Mononuclear cell (primary cell): ENCODE measurements around the gene THADA. TPM values are rescaled to one million over a fixed set of nuclear protein-coding genes. Genes with fewer than 3 reads are reported as not detected.

Experiments
- H3K27me3 ChIP-seq: 2 replicates; pipeline ENCODE4 v1.6.0; 2011; ENCODE audit warnings: low read length, control low read depth; ENCODE audit not compliant: insufficient read depth
- H3K4me1 ChIP-seq: 2 replicates; pipeline ENCODE4 v1.5.1; 2011; ENCODE audit warnings: mild to moderate bottlenecking, low read length, control low read depth; ENCODE audit not compliant: insufficient read depth
- H3K4me3 ChIP-seq: 2 replicates; pipeline ENCODE4 v1.5.1; 2011; ENCODE audit warnings: mild to moderate bottlenecking, low read length, moderate library complexity
- H3K9me3 ChIP-seq: 2 replicates; pipeline ENCODE4 v1.5.1; 2011; ENCODE audit warnings: low read depth, mild to moderate bottlenecking, control low read depth, low read length
- total RNA-seq: library from RNA; depleted of rRNA; stranded (reverse); fragments of >200 nt; gene quantifications from one replicate; pipeline ENCODE4 v1.2.3, GENCODE V29; 2012

THADA gene
- total RNA-seq, 1 donor: 25.5 TPM

DNA sequence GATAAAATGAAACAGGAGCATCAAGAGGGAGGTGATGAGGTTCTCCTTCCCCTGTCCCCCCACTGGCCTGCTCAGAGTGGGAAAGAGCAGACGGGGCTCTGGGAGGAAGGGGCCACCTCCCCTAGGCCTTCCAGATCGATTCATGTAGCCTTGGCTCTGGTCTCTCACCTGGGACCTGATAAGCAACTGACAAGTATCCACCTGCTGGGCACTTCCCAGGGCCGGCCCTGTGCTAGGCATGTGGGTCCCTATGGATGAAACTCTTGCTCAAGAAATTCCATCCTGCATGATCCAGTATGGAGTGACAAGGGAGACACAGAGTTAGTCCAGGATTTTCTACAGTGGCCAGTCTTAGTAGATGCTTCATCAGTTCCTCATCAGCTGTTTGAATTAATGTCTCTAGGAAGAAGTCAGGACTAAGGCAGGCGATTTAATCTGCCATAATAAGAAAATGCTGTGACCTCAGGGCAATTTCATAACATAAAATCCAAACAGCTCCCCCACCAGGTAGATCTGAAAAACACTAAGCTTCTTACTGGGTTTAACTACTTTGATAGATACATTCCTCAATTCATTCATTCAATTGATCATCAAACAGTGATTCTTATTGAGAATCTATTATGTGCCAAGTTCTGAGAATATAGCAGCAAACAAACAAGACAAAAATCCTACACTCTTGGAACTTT lies 324.8 kb downstream of the THADA start:
- Histone ChIP-seq H3K4me3 (no peak overlapping the region), H3K9me3 (no peaks in the 10 kb centered on the region), H3K4me1 (peaks cover 36% of the 10 kb centered on the region), H3K27me3 (no peaks in the 10 kb centered on the region)

DNA sequence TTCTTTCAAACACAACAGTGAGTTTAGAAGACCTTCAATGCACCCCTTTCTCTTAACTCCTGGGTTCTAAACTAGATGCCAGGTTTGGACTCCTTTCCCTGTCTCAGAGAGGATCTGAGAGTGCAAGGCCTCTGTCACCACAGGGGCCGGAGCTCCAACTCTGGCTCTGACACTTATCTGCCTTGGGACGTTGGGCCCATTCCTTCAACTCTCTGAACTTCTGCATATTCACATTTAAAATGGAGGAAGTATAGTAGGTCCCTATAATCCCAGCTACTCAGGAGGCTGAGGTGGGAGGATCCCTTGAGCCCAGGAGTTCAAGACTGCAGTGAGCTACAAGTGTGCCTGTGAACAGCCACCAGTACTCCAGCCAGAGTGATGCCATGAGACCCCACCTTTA lies 325.4 kb downstream of the THADA start:
- Histone ChIP-seq H3K27me3 (no peaks in the 10 kb centered on the region), H3K4me3 (no peak overlapping the region), H3K4me1 (peaks cover 36% of the 10 kb centered on the region), H3K9me3 (no peaks in the 10 kb centered on the region)

DNA sequence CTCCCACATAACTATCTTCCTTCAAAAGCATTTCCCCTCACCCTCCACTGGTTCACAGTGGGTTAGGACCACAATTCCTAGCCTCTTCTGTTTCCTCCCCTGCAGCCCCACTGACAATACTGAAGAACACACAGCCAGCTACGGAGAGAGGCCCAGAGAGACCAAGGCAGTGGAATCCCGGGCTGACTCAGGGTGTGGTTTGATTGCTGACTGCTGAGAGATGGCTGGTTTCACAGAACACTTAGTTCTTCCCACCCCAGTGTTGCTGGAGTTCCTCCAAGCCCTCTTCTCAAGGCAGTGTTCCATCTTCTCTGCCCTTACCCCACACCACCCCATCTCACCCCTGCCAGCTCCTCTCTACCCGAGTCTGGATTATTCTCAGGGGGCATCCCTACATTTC lies 326.1 kb downstream of the THADA start:
- Histone ChIP-seq H3K9me3 (no peaks in the 10 kb centered on the region), H3K4me3 (no peak overlapping the region), H3K4me1 (peaks cover 36% of the 10 kb centered on the region), H3K27me3 (no peaks in the 10 kb centered on the region)

DNA sequence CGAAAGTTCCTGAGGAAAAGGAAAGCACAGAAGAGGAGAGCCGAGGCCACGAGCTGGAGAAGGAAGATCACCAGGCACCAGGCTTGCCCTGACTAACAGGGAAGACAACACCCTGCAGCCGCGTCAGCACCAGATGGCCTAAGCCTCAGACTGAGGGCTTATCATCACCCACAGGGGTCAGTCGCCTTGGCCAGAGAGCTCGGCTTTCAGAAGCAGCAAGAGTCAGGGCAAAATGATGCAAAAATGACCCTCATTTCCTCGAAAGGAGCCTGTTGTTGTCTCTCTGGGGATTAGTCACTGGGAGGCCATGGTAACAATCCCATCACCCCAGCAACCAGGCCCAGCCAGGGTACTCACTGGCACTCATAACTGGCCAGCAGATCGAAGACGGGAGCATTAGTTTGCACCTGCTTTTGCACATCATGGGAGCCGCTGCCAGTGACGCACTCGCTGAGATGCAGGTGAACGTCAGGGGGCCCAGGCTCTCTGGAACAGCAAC lies 326.7 kb downstream of the THADA start:
- Histone ChIP-seq H3K4me1 (peaks cover 36% of the 10 kb centered on the region), H3K4me3 (no peak overlapping the region), H3K9me3 (no peaks in the 10 kb centered on the region), H3K27me3 (no peaks in the 10 kb centered on the region)

DNA sequence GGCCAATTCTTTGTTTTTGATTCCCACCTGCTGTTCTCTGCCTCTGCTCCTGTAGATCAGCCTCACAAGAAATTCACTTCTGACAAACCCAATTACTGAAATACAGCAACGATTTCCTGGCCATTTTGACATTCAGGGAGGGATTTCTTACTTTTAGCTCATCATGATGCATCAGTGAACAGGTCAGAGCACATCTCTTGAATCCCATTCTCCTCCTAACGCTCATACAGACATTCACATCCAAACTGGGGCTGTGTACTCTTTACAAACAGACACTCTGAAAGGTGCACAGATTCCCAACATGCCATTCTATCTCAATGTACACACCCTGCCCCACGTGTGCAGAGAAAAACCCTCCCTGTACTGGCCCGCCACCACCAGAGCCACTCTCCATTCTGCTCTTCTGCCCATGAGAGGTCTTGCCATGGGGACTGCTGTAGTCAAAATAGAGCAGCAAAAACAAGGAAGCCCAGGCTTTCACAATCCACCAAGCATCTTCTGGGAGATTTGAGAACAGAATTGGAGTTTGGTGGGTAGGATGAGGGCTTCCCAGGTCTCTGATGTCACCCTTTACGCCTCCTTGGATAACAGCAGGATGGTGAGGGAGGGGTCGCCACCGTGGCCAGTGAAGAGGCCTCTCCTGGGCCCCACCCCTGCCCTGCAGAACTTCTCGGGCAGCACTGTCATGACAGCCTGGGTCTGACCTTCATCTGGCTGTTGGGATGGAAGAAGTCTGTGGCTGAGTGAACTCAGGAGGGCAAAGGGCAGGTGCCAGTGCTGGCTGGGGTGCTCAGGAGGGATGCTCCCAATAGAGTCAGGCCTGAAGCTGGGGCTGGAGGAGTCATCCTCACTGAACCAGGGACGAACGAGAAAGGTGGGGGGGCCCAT lies 327.5 kb downstream of the THADA start:
- Histone ChIP-seq H3K4me3 (no peak overlapping the region), H3K9me3 (no peaks in the 10 kb centered on the region), H3K27me3 (no peaks in the 10 kb centered on the region), H3K4me1 (peaks cover 36% of the 10 kb centered on the region)

DNA sequence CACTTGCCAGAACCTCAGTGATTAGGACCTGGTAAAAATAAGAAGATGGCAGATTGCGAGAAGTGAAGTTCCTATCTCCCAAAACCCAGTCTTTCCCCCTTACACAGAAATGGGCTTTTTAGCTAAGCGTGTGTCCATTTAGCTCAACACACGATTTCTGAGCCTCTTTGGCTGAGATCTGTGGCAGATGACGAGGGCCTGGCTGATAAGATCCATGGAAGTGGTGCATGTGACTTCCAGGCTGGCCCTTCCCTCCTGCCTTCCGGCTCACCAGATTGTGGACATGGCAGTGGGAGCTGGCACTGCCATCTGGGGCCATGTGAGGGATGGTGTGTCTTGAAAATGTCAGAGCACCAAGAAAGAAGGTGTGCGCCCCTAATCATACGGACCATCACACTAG lies 328.5 kb downstream of the THADA start:
- peaks cover 41% of the 10 kb centered on the region for H3K4me1 ChIP-seq

DNA sequence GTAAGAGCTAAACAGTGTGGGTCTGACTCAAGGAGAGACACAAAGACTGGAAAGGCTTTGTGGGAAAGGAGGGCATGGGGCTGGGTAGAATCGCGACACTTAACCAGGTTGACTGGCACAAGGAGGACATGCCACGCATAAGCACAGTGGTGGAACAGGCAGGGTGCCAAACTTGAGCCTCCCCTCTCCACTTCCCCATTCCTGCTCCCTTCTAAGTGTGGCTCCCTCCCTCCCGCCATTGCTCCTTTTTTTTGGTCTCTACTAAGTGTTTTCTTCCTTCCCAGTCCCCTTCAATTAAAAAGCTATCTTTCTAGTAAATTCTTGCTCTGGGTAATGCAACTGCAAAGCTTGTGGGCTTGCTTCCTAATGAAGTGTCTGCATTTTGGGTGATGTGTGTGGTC lies 329.1 kb downstream of the THADA start:
- Histone ChIP-seq H3K4me3 (no peak overlapping the region), H3K9me3 (no peaks in the 10 kb centered on the region), H3K4me1 (peaks cover 41% of the 10 kb centered on the region), H3K27me3 (no peaks in the 10 kb centered on the region)

More for the DNA sequence above, 328.5 kb downstream of the THADA start:
- no peak overlapping the region for H3K4me3 ChIP-seq
- no peaks in the 10 kb centered on the region for H3K27me3 ChIP-seq
- H3K9me3 ChIP-seq: no peaks in the 10 kb centered on the region

DNA sequence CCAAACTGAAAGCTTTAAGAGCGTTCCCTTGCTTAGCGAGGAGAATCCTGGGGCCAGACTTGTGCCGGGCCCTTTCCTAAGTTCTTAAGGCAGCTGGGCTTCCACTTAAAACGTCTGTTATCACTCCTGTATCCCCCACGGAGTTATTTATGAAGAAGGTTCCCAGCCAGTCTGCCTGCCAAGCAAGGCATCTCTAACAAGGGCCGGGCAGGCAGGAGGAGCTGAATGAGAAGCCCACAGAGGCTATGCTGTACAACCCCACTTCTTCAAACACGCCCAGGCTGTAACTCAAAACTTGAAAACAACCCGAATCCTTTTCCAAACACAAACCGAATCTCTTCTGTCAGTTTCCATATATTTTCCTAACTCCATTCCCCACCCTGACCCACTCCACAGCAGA lies 330.4 kb downstream of the THADA start:
- no peak overlapping the region for H3K4me3 ChIP-seq
- H3K4me1 ChIP-seq: peaks cover 38% of the 10 kb centered on the region
- H3K9me3 ChIP-seq: no peaks in the 10 kb centered on the region
- H3K27me3 ChIP-seq: no peaks in the 10 kb centered on the region

DNA sequence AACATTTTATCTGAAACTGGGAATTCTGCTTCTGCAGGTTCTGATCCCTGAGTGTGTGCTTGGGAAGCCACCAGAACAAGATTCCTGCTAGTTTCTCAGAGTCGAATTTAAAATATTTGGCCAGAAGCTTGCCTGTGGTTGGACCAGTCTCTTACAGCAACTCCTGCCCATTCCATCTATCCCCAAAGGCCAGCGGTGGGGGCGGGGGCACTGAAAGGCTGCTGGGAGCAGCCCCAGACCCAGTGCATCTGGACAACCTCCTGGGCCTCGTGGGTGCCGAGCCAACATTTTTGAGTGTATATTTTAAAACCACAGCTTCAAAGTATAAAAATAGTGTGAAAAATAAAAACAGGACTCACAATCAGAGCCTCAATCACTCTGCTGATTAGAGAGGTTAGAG lies 330.8 kb downstream of the THADA start:
- H3K27me3 ChIP-seq: no peaks in the 10 kb centered on the region
- peaks cover 33% of the 10 kb centered on the region for H3K4me1 ChIP-seq
- no peak overlapping the region for H3K4me3 ChIP-seq
- no peaks in the 10 kb centered on the region for H3K9me3 ChIP-seq

DNA sequence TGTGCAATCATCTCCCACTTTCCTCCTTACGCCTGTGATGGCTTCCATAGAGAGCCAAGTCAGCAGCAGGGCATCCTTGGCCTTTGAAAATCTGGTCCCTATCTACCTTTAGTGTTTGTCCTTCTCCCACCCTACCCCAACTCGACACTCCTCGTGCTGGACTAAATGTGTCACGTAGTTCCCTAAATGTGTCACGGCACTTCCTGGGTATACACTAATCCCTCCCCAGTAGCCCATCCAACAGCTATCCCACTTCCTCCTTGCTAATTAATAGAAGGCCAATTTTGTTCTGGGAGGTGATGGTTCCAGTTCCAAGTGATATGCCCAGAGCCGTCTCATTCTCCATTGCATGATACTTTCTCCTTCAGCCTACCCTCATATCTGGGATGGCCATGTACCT lies 332.9 kb downstream of the THADA start:
- H3K27me3 ChIP-seq: no peaks in the 10 kb centered on the region
- H3K4me3 ChIP-seq: no peak overlapping the region
- H3K4me1 ChIP-seq: peaks cover 13% of the 10 kb centered on the region
- no peaks in the 10 kb centered on the region for H3K9me3 ChIP-seq

DNA sequence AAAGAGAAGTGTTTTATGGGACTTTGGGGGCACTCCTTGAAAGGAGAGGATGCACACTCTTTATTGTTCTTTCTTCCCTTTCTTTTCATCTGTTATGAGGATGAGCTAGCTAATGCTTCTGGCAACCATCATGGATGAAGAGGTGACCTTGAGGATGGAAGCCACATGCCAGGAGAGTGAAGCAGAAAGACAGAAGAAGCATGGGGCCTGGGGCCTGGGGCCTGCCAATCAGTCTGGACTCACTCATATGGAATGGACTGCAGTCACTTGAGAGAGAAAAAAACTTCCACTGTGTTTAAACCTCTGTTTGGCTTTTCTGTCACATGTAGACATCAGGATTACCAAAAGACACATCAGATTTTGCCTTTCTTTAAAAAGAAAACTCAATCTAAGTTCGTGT lies 333.6 kb downstream of the THADA start:
- H3K4me1 ChIP-seq: peaks cover 12% of the 10 kb centered on the region
- H3K4me3 ChIP-seq: no peak overlapping the region
- no peaks in the 10 kb centered on the region for H3K27me3 ChIP-seq
- H3K9me3 ChIP-seq: no peaks in the 10 kb centered on the region

DNA sequence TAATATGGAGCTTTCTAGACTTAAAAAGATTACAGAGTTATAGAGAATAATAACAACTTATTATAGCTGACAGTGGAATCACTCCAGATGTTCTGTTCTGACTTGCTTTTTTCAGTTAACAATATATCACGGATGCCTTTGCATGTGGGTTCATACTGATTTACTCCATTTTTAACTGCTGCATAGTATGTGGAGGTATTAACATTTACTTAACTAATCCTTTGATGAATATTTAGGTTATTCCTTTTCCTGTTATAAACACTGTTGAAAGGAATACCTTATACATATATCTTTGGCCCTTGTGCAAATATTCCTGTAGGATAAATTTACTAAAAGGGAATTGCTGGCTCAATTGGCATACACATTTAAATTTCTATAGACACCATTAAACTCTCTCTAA lies 336.3 kb downstream of the THADA start:
- H3K9me3 ChIP-seq: no peaks in the 10 kb centered on the region
- H3K4me1 ChIP-seq: peaks cover 5% of the 10 kb centered on the region
- H3K4me3 ChIP-seq: no peak overlapping the region
- H3K27me3 ChIP-seq: no peaks in the 10 kb centered on the region

DNA sequence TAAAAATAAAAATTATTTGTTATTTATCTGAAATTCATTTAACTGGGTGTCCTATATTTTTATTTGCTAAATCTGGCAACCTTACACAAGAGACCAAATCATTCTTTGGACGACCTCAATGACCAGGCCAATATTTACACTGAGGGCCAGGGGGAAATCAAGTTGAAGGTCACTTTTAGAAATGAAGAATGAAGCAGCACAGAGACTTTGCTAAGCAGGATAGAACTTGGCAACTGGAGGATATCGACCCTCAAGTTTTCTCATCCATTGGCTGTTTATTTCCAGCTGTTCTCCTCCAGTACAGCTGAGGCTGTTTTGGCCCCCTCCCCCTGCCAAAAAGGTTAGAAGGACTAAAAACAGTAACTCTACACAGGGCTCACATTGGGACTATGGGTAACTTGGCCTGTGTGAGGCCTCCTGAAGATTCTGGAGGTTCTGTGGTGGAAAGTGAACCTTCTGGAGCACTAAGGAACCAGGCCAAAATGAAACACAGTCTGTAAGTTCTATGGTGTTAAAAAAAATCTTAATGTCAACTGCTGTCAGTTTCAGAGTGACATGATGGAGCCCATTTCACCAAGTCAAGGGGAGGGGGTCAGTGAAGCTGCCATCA lies 337.2 kb downstream of the THADA start:
- no peaks in the 10 kb centered on the region for H3K27me3 ChIP-seq
- H3K9me3 ChIP-seq: no peaks in the 10 kb centered on the region
- H3K4me3 ChIP-seq: no peak overlapping the region
- H3K4me1 ChIP-seq: peaks cover 5% of the 10 kb centered on the region

DNA sequence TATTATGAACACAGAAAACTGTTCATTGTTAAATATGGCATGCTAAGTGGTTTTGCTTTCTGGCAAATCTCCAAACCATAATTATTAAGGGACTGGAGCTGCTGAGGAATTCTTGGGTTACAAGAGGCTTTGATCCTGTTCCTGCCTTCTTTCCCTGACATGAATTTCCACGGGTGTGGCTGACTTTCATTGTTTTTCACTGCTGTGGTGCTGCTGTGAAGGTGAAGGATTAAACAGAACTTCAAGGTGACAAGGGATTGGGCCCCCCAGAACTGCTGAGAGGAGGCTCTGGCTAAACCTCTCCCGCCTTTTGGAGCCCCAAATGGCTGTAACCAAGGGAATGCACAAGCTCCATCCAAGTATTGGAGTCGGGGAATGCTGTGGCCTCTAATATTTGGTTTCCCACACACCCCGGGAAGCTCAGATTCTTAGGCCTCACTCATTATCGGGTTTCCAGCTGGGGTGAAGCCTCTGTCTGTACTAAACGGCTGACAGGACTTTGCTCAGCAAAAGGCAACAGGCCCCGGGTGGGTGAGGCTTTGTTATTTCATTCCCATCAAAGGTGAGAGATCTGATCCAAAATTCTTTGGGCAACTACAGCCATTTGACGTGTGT lies 340.4 kb downstream of the THADA start:
- H3K4me3 ChIP-seq: no peak overlapping the region
- H3K9me3 ChIP-seq: no peaks in the 10 kb centered on the region
- no peaks in the 10 kb centered on the region for H3K4me1 ChIP-seq
- no peaks in the 10 kb centered on the region for H3K27me3 ChIP-seq

DNA sequence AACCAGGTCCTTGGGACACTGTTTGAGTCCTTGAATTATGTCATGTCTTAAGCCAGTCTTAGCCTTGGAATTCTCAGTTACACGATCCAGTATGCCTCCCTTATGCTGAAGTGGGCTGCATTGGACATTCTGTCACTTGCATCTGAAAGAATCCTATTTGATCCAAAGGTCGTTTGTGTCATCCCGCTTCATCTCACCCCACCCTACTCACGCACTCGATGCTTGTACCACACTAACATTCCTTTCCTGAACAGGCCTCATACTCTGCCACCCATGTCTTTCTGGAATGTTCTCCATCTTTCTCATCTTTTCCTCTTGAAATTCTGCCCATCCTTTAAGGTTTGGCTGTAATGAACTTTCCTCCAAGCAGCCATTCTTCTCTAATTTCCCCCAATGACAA lies 341.5 kb downstream of the THADA start:
- H3K4me1 ChIP-seq: no peaks in the 10 kb centered on the region
- no peaks in the 10 kb centered on the region for H3K27me3 ChIP-seq
- no peak overlapping the region for H3K4me3 ChIP-seq
- no peaks in the 10 kb centered on the region for H3K9me3 ChIP-seq
